H7 (cell line): Measurements from ENCODE around the gene ZNF778. TPM values are rescaled to one million over a fixed set of nuclear protein-coding genes. Genes with fewer than 3 reads are reported as not detected.

Source experiments
- DNase-seq: peaks from one replicate; pipeline ENCODE4 v3.0.0; 2012
- H3K27me3 ChIP-seq: 2 replicates; pipeline ENCODE4 v1.6.0; 2011; ENCODE audit warnings: mild to moderate bottlenecking, low read length; ENCODE audit not compliant: control insufficient read depth, insufficient read depth
- H3K36me3 ChIP-seq: replicated peaks from 2 replicates; pipeline ENCODE4 v1.5.1; 2011; ENCODE audit warnings: low read length; ENCODE audit not compliant: control insufficient read depth, insufficient read depth
- H3K4me3 ChIP-seq: 2 replicates; pipeline ENCODE4 v1.5.1; 2011; ENCODE audit warnings: low read depth, mild to moderate bottlenecking, control low read depth, low read length, moderate library complexity; ENCODE audit not compliant: insufficient read depth
- total RNA-seq: library from RNA; depleted of rRNA; stranded (reverse); fragments of >200 nt; shearing (Covaris generic); gene quantifications from 2 replicates; pipeline ENCODE4 v1.2.3, GENCODE V29; 2014

Gene ZNF778
- total RNA-seq, 1 experiment from 2014 or later = 12.3 TPM

DNA sequence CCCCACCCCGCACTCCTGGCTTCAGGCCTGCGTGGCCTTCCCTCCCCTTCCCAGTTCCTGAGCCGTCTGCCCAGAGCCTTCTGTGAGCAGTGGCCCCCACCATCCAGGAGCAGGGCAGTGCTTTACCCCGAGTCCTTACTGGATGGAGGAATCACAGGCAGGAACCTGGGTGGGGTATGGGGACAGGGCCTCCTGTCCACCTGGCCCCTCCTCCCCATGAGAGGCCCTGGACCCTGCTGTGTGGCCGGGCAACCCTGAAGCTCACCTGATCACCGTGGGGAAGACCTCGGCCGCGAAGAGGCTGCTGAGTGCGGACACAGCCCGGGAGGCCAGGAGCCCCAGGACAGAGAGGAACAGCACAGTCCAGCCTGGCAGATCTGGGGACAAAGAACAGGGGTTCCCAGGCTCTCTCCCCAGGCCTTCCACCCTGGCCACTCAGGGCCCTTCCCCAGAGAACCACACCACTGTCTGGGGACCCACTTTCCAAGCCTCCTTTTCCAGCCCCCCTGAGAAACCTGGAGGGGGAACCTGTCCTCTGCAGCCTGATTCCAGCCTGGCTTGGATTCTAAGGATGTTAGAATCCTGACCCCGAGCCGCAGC, 20.4 kb upstream of the ZNF778 start:
- H3K36me3 ChIP-seq = no peaks in the 10 kb centered on the region
- peak; percentile 52 for DNase-seq
- no peak overlapping the region for H3K4me3 ChIP-seq
- H3K27me3 ChIP-seq = peaks cover 28% of the 10 kb centered on the region

DNA sequence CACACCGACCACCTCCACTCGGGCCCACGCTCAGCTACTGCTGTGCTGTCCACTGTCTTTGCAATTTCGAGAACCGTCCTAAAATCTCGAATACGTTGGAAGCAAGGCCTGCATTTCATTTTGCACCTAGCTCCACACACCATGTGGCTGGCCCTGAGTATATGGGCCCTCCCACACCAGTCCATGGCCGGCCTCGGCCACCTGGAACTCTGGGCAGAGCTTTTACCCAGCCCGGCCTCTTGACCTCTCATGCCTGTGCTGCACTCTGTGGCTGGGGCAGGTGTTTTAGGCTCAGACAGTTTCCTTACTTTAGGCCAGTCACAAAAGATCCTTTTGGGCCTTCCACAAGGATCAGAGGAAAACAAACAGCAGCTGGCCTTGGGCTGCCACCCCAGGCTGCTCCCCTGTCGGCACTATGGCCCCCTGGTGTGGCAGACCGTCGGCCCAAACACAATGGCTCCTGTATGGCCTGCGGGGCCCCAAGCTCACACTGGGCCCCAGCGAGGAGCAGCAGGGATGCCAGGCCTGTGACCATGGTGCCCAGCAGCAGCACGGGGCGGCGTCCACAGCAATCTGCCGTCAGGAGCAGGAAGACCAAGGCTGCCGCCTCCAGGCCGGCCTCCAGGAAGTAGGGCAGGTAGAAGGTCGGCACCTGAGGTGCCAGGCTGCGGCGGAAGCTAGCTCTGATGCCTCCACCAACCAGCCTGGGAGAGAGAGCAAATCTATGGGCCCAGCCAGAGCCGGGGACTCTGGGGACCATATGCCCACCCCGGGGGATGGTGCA, 19.7 kb upstream of the ZNF778 start:
- H3K36me3 ChIP-seq = no peaks in the 10 kb centered on the region
- H3K4me3 ChIP-seq = no peak overlapping the region
- H3K27me3 ChIP-seq = peaks cover 34% of the 10 kb centered on the region
- peak; percentile 56 for DNase-seq

DNA sequence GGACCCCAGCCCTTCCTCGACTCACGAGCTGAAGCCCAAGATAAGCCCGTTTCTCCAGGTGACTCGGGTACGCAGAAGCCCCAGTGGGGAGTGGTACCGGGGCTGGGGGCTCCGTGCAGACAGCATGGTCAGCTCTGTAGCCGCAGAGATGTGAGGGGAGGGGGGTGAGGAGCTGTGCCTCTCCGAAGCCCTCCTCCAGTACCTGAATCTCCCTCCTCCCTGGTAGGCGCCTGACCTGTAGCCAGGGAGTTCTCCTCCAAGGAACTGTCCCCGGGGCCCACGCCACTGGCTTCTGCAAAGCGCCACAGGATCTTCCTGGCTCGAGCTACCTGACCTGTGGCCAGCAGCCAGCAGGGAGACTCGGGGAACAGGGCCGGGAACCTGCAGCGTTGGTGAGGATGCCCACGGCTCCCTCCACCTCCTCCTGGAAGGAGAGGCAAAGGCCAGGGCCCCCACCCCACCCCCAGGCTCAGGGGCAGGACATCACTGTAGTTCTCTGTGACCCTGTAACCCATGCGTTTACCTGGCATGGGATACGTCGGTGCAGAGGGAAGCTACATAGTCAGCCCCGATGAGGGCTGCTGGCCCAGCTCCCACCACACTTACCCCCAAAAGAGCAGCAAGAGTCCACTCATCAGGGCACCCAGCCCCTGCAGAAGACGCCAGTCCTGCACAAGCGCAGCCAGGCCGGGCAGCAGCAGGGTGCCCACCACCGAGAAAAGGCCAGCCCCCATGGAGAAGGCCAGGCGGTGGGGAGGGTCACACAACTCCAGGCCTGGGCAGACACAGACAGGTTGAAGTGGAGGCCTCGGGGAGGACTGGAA, 18.9 kb upstream of the ZNF778 start:
- Histone ChIP-seq H3K36me3 (no peaks in the 10 kb centered on the region), H3K4me3 (no peak overlapping the region), H3K27me3 (peaks cover 39% of the 10 kb centered on the region)
- DNase-seq = peak; percentile 60

DNA sequence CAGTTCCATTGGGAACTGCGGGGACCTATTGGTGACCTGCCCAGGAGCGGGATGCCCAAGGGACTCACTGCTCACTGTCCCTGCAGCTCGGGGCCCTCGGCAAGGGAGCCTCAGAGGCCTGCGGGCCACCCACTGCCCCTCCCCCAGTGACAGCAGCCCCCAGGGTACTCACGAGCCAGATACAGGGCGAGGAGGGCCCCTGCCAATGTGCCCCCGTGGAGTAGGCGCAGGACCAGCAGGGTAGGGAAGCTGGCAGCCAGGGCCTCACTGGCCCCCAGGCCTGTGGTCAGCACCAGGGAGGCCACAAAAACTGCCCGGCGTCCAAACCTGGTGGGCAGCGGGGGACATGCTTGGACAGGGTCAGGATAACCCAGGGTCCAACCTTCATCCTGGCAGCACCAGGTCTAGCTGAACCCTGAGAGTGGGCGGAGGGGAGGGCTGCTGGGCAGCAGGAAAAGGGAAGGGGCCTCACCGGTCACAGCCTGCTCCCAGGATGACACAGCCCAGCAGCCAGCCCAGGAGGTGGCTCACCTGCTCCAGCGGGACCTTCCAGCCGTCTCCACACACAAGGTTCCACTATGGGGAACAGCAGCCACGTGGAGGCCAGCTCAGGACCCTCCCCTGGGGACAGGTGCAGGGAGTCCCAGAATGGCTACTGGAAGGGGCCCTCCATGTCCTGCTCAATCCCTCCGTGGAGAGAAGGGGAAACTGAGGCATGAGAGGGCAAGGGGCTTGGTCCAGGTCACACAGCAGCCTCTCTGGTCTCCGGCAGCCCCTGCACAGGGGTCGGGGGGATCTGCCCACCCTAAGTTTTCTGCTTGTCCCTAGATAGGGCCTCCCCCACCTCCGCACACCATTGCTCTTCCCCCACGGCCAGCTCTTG, 18.0 kb upstream of the ZNF778 start:
- no peaks in the 10 kb centered on the region for H3K36me3 ChIP-seq
- H3K4me3 ChIP-seq = no peak overlapping the region; the same call in 1 of the 2 replicates
- peaks cover 41% of the 10 kb centered on the region for H3K27me3 ChIP-seq
- peak; percentile 52 for DNase-seq

DNA sequence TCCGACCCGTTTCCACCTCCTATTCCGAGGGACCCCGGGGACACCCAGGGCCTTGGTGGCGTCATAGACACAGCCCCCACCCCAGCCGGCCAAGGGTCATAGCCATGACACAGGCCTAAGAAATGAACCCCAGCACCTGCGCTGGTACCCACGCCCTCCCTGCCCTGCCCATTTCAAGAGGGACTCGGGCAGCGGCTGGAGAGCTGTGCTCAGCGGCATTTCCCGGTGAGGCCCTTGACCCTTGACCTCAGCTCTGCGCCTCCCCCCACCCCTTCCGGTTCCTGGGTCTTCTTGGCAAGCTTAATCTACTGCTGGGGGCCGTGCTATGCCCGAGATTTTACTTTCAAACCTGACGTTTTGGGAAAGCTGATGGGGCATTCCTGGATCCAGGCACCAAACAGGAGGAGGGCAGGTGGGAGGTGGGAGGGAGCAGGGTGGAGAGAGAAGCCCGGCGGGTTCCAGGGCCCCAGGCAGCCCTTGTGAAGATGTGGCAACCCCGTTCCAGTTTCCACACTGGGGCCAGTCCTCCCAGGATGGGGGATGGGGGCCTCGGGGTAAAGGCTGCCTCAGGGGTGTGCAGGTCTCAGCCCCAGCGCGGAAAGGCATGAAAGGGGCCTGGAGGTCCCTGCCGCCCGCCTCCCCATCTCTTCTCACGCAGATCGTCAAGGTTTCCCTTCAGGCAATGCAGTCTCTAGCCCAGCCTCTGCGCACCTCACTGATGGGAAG, 17.2 kb upstream of the ZNF778 start, which contains the start of gene SLC22A31:
Gene SLC22A31 (minus strand): TSS at position 414 of the 726 bp plus-strand sequence. CDS start 36 bp downstream, at position 378.
- peak; percentile 85 for DNase-seq
- peaks cover 43% of the 10 kb centered on the region for H3K27me3 ChIP-seq
- no peaks in the 10 kb centered on the region for H3K36me3 ChIP-seq
- peak within 1 kb of the TSS; percentile 52 for H3K4me3 ChIP-seq

DNA sequence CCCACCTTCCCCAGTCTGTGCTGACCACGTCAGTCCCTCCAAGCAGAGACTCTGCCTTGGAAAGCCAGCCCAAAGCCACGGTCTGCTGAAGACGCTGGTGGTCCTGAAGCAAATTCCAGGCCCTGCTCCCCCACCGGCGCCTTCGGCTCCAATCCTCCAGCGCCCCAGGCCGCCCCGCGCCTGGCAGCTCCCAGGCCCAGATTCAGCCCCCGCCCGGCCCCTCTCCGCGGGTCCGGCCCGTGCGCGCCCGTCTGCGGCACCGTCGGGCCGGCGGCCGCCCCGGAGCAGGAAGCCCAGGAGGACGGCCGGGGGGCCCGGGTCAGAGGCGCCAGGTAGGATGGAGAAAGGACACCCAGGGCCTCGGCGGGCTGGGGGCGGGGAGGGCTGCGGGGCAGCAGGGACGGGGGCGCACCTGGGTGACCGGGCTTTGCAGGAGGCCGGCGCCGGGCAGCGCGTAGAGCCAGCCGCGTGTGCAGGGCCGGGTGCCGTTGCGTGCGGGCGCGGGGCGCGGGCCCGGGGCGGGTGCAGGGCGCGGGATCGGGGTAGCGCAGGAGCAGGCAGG, 16.6 kb upstream of the ZNF778 start:
- peak; percentile 86 for DNase-seq
- H3K4me3 ChIP-seq = peak overlapping the region; percentile 52; the same call in 1 of the 2 replicates
- H3K27me3 ChIP-seq = peaks cover 43% of the 10 kb centered on the region
- H3K36me3 ChIP-seq = no peaks in the 10 kb centered on the region

DNA sequence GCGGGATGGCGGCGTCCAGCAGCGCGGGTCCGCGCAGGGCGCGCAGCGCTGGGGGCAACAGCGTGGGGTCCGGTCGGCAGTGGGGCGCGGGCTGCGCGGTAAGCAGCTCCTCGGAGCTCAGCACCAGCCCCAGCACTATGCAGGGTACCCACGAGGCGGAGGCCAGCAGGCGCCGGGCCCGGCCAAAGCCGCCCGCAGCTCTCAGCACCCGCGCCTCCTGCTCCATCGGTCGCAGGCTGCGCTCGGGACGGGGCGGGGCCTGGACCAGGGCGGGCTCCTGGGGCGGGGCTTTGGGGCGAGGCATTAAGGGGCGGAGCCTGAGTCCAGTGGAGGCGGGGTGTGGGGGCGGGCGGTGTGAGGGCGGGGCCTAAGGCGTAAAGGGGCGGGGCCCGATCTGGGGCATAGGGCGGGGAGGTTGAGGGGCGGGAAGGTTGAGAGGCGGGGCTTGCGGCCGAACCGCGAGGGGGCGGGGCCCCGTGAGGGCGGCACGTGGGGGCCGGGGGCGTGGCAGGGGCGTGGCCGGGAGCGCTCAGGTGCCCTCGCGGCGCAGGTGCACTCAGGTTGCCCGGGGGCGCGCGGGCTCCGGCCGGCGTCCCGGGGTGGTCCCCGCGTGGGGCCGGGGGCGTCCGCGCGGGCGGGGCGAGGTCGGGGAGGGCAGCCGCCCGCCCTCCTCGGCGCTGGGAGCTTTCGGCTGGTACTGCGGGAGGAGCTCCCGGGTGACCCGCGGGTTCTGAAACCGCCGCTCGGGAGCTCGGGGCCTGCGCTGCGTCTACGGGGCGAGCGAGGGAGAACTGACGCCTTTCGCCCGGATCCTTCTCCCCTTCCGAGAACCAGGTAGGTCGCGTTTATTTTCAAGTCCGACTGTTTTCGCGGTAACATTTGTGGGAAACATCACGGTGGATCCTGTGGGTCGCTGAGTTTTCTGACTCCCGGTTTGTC, 15.8 kb upstream of the ZNF778 start:
- Histone ChIP-seq H3K4me3 (peak overlapping the region; percentile 52), H3K36me3 (no peaks in the 10 kb centered on the region), H3K27me3 (peaks cover 43% of the 10 kb centered on the region)
- DNase-seq = peak; percentile 100

DNA sequence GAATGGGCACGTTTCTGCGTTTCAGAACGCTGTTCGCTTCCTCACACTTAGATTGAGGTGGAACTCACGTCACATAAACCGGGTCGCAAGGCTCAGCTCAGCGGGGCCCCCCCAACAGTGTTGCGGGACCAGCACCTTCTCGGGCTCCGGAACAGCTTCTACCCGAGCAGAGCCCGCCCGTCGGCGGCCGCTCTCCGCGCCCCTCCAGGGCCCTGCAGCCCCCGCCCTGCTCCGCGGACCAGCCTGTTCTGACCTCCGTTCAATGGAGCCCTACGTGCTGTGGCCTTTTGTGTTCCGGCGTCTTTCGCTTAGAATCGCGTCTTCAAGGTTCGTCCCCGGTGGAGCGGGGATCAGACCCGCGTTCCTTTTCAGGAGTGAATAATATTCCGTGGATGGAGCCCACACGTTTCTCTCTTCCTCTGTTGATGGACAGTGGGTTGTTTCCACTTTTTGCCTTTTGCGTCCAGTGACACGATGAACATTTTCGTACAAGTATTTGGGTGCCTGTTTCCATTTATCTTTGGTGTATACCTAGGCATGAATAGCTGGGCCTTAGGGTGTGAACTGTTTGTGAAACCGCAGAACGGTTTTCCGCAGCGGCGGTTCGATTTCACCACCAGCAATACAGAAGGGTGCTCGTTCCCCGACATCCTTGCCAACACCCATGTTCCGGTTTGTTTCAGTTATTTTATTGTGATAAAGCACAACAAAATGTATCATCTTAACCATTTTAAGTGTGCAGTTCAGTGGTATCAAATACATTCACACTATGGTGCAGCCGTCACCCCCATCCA, 14.9 kb upstream of the ZNF778 start:
- peak overlapping the region; percentile 30; the same call in 1 of the 2 replicates for H3K4me3 ChIP-seq
- no peaks in the 10 kb centered on the region for H3K36me3 ChIP-seq
- peak; percentile 72 for DNase-seq
- H3K27me3 ChIP-seq = peaks cover 43% of the 10 kb centered on the region

DNA sequence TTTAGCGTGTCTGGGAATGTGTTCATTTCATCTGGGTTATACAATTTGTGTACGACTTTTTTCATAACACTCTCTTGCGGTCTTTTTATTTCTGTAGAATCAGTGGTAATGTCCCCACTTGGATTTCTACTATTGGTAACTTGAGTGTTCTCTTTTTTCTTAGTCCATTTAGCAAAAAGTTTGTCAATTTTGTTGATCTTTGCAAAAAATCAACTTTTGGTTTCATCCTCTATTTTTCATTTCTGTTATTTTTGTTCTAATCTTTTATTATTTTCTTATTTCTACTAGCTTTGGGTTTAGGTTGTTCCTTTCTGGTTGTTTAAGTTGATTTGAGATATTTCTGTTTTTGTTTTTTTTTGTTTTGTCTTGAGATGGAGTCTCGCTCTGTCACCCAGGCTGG, 9.5 kb upstream of the ZNF778 start:
- DNase-seq = no peak
- H3K4me3 ChIP-seq = no peak overlapping the region
- H3K27me3 ChIP-seq = peaks cover 12% of the 10 kb centered on the region
- no peaks in the 10 kb centered on the region for H3K36me3 ChIP-seq

DNA sequence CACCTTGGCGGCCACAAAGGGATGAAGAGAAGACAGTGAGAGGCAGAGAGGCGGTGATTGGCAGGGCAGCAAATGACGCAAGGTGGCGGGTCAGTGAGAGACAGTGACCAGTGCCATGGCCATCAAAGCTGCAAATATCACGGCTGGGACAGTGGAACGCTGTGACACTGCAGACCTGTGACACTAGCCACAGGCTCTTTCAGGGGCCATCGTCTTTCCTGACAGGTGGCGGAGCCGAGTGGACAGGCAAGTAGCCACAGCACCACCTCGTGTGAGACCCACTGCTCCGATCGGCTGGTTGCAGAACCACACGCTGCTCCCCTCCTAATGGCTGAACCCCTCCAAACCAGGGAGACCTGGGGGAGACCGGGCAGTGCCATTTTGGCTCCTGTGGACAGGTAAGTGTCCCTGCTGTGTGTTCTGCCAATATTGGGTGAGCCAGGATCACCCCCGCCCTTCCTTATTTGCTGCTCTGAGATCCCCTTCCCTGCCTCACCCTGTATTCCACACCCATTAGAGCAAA, 7.9 kb upstream of the ZNF778 start:
- no peak overlapping the region for H3K4me3 ChIP-seq
- peaks cover 2% of the 10 kb centered on the region; the same call in 1 of the 2 replicates for H3K27me3 ChIP-seq
- no peak for DNase-seq
- no peaks in the 10 kb centered on the region for H3K36me3 ChIP-seq

DNA sequence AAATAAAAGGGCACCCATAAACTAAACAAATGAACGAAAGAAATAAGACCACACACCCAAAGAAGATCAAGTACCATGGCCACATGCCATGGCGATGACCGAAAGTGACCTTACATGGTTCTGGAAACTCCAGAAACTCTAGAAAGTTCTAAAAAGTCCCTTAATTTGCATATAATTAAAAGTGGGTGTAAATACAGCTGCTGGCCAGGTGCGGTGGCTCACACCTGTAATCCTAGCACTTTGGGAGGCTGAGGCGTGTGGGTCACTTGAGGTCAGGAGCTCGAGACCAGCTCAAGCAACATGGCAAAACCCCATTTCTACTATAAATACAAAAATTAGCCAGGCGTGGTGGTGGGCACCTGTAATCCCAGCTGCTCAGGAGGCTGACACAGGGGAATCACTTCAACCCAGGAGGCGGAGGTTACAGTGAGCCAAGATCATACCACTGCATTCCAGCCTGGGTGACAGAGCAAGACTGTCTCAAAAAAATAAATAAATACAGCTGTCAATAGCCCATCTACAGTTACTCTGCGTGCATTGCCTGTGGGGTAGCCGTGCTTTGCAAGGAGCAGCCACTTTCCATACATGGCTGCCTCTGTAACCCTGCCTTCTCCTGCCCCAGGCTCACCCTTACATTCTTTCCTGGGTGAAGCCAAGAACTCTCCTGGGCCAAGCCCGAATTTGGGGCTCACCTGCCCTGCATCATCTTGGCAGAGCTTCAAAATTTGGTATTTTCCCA, 7.2 kb upstream of the ZNF778 start:
- no peak overlapping the region for H3K4me3 ChIP-seq
- H3K27me3 ChIP-seq = no peaks in the 10 kb centered on the region; the same call in 1 of the 2 replicates
- DNase-seq = no peak
- H3K36me3 ChIP-seq = no peaks in the 10 kb centered on the region
